Uterus (tissue), 4 donors: ENCODE measurements around the gene SEMA3E. TPM values are rescaled to one million over a fixed set of nuclear protein-coding genes. Genes with fewer than 3 reads are reported as not detected.

Experiments
- DNase-seq, 2 donors: peaks; one replicate each; pipeline ENCODE4 v3.0.0-alpha.2; 2019 to 2020
- H3K27ac ChIP-seq, 2 donors: fragments of 200-600 bp; sonication (generic); 1 replicate in 1 of 2; 2 replicates in 1 of 2; pipeline ENCODE4 v1.5.1; 2016 to 2018
- H3K27me3 ChIP-seq, 2 donors: fragments of 200-600 bp; sonication (generic); one replicate each; pipeline ENCODE4 v1.5.1; 2018 to 2019; ENCODE audit warnings: control low read depth in 1 of 2
- H3K36me3 ChIP-seq, 2 donors: fragments of 200-600 bp; sonication (generic); one replicate each; pipeline ENCODE4 v1.5.1; 2019; ENCODE audit warnings: control low read depth in 1 of 2
- H3K4me1 ChIP-seq, 2 donors: fragments of 200-600 bp; sonication (generic); one replicate each; pipeline ENCODE4 v1.5.1; 2018 to 2019; ENCODE audit warnings: control low read depth in 1 of 2
- H3K4me3 ChIP-seq, 2 donors: fragments of 200-600 bp; sonication (generic); 1 replicate in 1 of 2; 2 replicates in 1 of 2; pipeline ENCODE4 v1.5.1; 2018 to 2019; ENCODE audit warnings: mild to moderate bottlenecking in 1 of 2
- H3K9me3 ChIP-seq, 2 donors: fragments of 200-600 bp; sonication (generic); one replicate each; pipeline ENCODE4 v1.5.1; 2019; ENCODE audit warnings: control low read depth in 1 of 2
- CTCF ChIP-seq, 4 experiments: fragments of 200-600 bp in 2 of 4; fragments of 450-650 bp in 2 of 4; sonication (generic) in 2 of 4; IDR thresholded peaks; one replicate each; pipeline ENCODE4 v1.5.1; 2016 to 2019; ENCODE audit warnings: antibody characterized with exemption in 4 of 4, mild to moderate bottlenecking in 2 of 4, moderate library complexity in 1 of 4
- POLR2A ChIP-seq, 2 donors: fragments of 450-650 bp; IDR thresholded peaks; one replicate each; pipeline ENCODE4 v1.6.1; 2016; ENCODE audit warnings: antibody characterized with exemption in 2 of 2, mild to moderate bottlenecking in 1 of 2, moderate library complexity in 1 of 2
- intact Hi-C: fragments of 100-400 bp; cut with DNase I; formaldehyde crosslinking; loops from one replicate; pipeline ENCODE4 v1.15.1; 2023; ENCODE audit warnings: low total_unique reads
- total RNA-seq, 4 donors: library from RNA; depleted of rRNA in 3 of 4; stranded (reverse); fragments of >200 nt in 3 of 4; gene quantifications; one replicate each; pipeline versions ENCODE4 v1.1.0 to v1.2.4, GENCODE V29; 2014 to 2023
- donor health status: DM: yes; HTN: yes; CAD: no.

Gene SEMA3E
- total RNA-seq, 4 donors from 2014 or later = 0.77 to 15.8 (median 2.2) TPM

GRCh38 chr7:83548250-83548649, 100.7 kb downstream of the SEMA3E start:
- H3K4me1 ChIP-seq = peaks cover 0 to 3% of the 10 kb centered on the region in 2 donors
- H3K4me3 ChIP-seq = no peak overlapping the region
- no peaks in the 10 kb centered on the region for H3K9me3 ChIP-seq
- no peaks in the 10 kb centered on the region for H3K27me3 ChIP-seq
- H3K27ac ChIP-seq = no peak overlapping the region
- no peak for DNase-seq
- intact Hi-C loops = no loop called here
- no peaks in the 10 kb centered on the region for H3K36me3 ChIP-seq
- no peak for TF ChIP-seq CTCF (IDR thresholded peaks at IDR 0.05)

- no peaks in the 10 kb centered on the region for H3K9me3 ChIP-seq
- no peak for DNase-seq
- H3K4me1 ChIP-seq = peaks cover 0 to 3% of the 10 kb centered on the region in 2 donors
- TF ChIP-seq POLR2A (IDR thresholded peaks at IDR 0.05) = no peak
- no peak for TF ChIP-seq CTCF (IDR thresholded peaks at IDR 0.05)
- no peaks in the 10 kb centered on the region for H3K36me3 ChIP-seq
- intact Hi-C loops = no loop called here
- H3K27ac ChIP-seq = no peak overlapping the region
- no peak overlapping the region for H3K4me3 ChIP-seq
- H3K27me3 ChIP-seq = no peaks in the 10 kb centered on the region
Measured at GRCh38 chr7:83547526-83547925, 101.4 kb downstream of the SEMA3E start.

GRCh38 chr7:83546586-83546985, 102.4 kb downstream of the SEMA3E start:
- Histone ChIP-seq H3K27ac (no peak overlapping the region), H3K27me3 (no peaks in the 10 kb centered on the region), H3K4me3 (no peak overlapping the region), H3K36me3 (no peaks in the 10 kb centered on the region), H3K4me1 (peaks cover 0 to 3% of the 10 kb centered on the region in 2 donors), H3K9me3 (no peaks in the 10 kb centered on the region)
- no peak for TF ChIP-seq POLR2A (IDR thresholded peaks at IDR 0.05)
- no peak for TF ChIP-seq CTCF (IDR thresholded peaks at IDR 0.05)
- DNase-seq = no peak
- intact Hi-C loops = no loop called here

- Histone ChIP-seq H3K4me1 (peaks cover 0 to 3% of the 10 kb centered on the region in 2 donors), H3K27ac (no peak overlapping the region), H3K27me3 (no peaks in the 10 kb centered on the region), H3K4me3 (no peak overlapping the region), H3K36me3 (no peaks in the 10 kb centered on the region), H3K9me3 (no peaks in the 10 kb centered on the region)
- intact Hi-C loops = no loop called here
- TF ChIP-seq CTCF (IDR thresholded peaks at IDR 0.05) (no peak), POLR2A (IDR thresholded peaks at IDR 0.05) (no peak)
- DNase-seq = no peak
Measured at GRCh38 chr7:83541187-83541960, 107.6 kb downstream of the SEMA3E start.

- intact Hi-C loops = no loop called here
- TF ChIP-seq POLR2A (IDR thresholded peaks at IDR 0.05) = no peak
- TF ChIP-seq CTCF (IDR thresholded peaks at IDR 0.05) = no peak
Measured at GRCh38 chr7:83534488-83534887, 114.5 kb downstream of the SEMA3E start.

More at GRCh38 chr7:83534488-83534887, 114.5 kb downstream of the SEMA3E start:
- no peaks in the 10 kb centered on the region for H3K36me3 ChIP-seq
- no peak for DNase-seq
- H3K4me1 ChIP-seq = no peaks in the 10 kb centered on the region
- no peak overlapping the region for H3K27ac ChIP-seq
- H3K4me3 ChIP-seq = no peak overlapping the region
- no peaks in the 10 kb centered on the region for H3K27me3 ChIP-seq
- no peaks in the 10 kb centered on the region for H3K9me3 ChIP-seq
